Activated CD8-positive, alpha-beta memory T cell treated with anti-CD3 and anti-CD28 coated beads, Interleukin-2, amount 50 U/mL, for 1 hour (primary cell): Measurements from ENCODE around the gene TMEM229B.
"Not testable (repeated sequence)": the region's sequence is repeated elsewhere in the genome, so short reads cannot be mapped to it uniquely, and the experiment has no call there.

ENCODE experiments used
- DNase-seq: peaks from one replicate; pipeline ENCODE4 v3.0.0-alpha.2; 2020; ENCODE audit errors: extremely low read depth

TMEM229B gene

GRCh38 chr14:67456732-67457131 lies 31.8 kb downstream of the TMEM229B start:
- DNase-seq, result no peak

GRCh38 chr14:67453575-67454300 lies 34.8 kb downstream of the TMEM229B start:
- DNase-seq, result no peak

- not testable (repeated sequence) for DNase-seq
These were observed 36.9 kb downstream of the TMEM229B start for GRCh38 chr14:67451667-67452066.

GRCh38 chr14:67449096-67449495 lies 39.4 kb downstream of the TMEM229B start:
- DNase-seq, result no peak

GRCh38 chr14:67447033-67447381 lies 41.5 kb downstream of the TMEM229B start:
- no peak for DNase-seq

- DNase-seq, result no peak
These were observed 42.0 kb downstream of the TMEM229B start for GRCh38 chr14:67446371-67447032.

GRCh38 chr14:67444395-67444794 lies 44.1 kb downstream of the TMEM229B start:
- no peak for DNase-seq

GRCh38 chr14:67442139-67442906 lies 46.2 kb downstream of the TMEM229B start:
- DNase-seq, result no peak

- no peak for DNase-seq
These were observed 46.8 kb downstream of the TMEM229B start for GRCh38 chr14:67441672-67442071.

- DNase-seq, result no peak
These were observed 47.3 kb downstream of the TMEM229B start for GRCh38 chr14:67441256-67441655.

- no peak for DNase-seq
These were observed 48.0 kb downstream of the TMEM229B start for GRCh38 chr14:67440513-67440912.

GRCh38 chr14:67438969-67439368 lies 49.6 kb downstream of the TMEM229B start:
- no peak for DNase-seq

- DNase-seq, result no peak
These were observed 52.3 kb downstream of the TMEM229B start for GRCh38 chr14:67436006-67436866.

GRCh38 chr14:67435603-67436002 lies 52.9 kb downstream of the TMEM229B start:
- no peak for DNase-seq

- no peak for DNase-seq
These were observed 56.4 kb downstream of the TMEM229B start for GRCh38 chr14:67432050-67432564.

GRCh38 chr14:67429510-67430205 lies 58.9 kb downstream of the TMEM229B start:
- DNase-seq, result no peak

GRCh38 chr14:67428501-67429031 lies 60.0 kb downstream of the TMEM229B start:
- DNase-seq, result no peak

GRCh38 chr14:67426983-67427606 lies 61.4 kb downstream of the TMEM229B start:
- peak; percentile 44 for DNase-seq

- no peak for DNase-seq
These were observed 62.4 kb downstream of the TMEM229B start for GRCh38 chr14:67426161-67426560.

GRCh38 chr14:67425608-67426007 lies 62.9 kb downstream of the TMEM229B start:
- no peak for DNase-seq
